OCI-LY7 (cell line): ENCODE measurements around the gene MPPED1.

ENCODE experiments used
- CTCF ChIP-seq: fragments of 200-600 bp; sonication (generic); conservative IDR thresholded peaks from 2 replicates; pipeline ENCODE4 v1.5.1; 2014; ENCODE audit warnings: mild to moderate bottlenecking, antibody characterized with exemption, low read length, moderate library complexity, mixed read lengths
- EZH2phosphoT487 ChIP-seq: fragments of 200-600 bp; sonication (generic); IDR thresholded peaks from 2 replicates; pipeline ENCODE4 v1.6.1; 2018; ENCODE audit warnings: low read depth, borderline replicate concordance, mild to moderate bottlenecking, mixed run types, antibody characterized with exemption, low read length, moderate library complexity, mixed read lengths

DNA sequence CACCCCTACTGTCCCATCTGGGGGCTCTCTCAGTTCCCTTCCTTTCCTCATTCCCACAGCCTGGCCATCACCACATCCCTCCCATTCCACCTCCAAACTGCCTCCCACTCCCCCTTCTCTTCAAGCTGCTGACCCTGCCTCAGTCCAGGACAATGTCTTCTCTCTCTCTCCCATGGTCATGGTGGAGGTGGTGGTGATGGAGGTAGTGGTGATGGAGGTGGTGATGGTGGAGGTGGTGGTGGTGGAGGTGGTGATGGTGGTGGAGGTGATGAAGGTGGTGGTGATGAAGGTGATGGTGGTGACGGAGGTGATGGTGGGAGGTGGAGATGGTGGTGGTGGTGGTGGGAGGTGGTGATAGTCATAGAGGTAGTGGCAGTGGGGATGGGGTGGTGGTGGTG, 87.0 kb downstream of the MPPED1 start:
- TF ChIP-seq CTCF (no peak), EZH2phosphoT487 (no peak)
